ENCODE results near the gene KRT74. TPM values are rescaled to one million over a fixed set of nuclear protein-coding genes. Genes with fewer than 3 reads are reported as not detected.

Gene KRT74
- total RNA-seq, 1 experiment from 2014 or later: not detected

GRCh38 chr12:52524898-52525591 is 48.6 kb downstream of the KRT74 start:
- Mint-ChIP-seq H3K27ac (no peak overlapping the region), H3K4me3 (no peak overlapping the region), H3K4me1 (peaks cover 7% of the 10 kb centered on the region), H3K27me3 (ENCODE audit: low read depth) (no peaks in the 10 kb centered on the region), H3K36me3 (no peaks in the 10 kb centered on the region), H3K9me3 (no peaks in the 10 kb centered on the region)
- DNase-seq (ENCODE audit: low spot score) (no peak), ATAC-seq (no peak)
- no peak for TF ChIP-seq GTF2I (CRISPR knock-in tag; conservative IDR thresholded peaks at IDR 0.05)
- no peak for TF ChIP-seq EMX1 (CRISPR knock-in tag; IDR thresholded peaks at IDR 0.05)
- no peak for TF ChIP-seq ESRRA (CRISPR knock-in tag; IDR thresholded peaks at IDR 0.05; ENCODE audit: borderline replicate concordance)
- no peak for TF ChIP-seq TP53 (CRISPR knock-in tag; IDR thresholded peaks at IDR 0.05)
- TF ChIP-seq MXD4 (CRISPR knock-in tag; IDR thresholded peaks at IDR 0.05; ENCODE audit: borderline replicate concordance): no peak
- no peak for TF ChIP-seq ERG (CRISPR knock-in tag; IDR thresholded peaks at IDR 0.05)
- no peak for TF ChIP-seq FOXK1 (CRISPR knock-in tag; IDR thresholded peaks at IDR 0.05)
- TF ChIP-seq AR (CRISPR knock-in tag; IDR thresholded peaks at IDR 0.05): no peak
- no peak for TF ChIP-seq ATF2 (CRISPR knock-in tag; IDR thresholded peaks at IDR 0.05; ENCODE audit: borderline replicate concordance, low read depth)
- TF ChIP-seq KAT7 (CRISPR knock-in tag; IDR thresholded peaks at IDR 0.05; ENCODE audit: borderline replicate concordance): no peak
- no peak for TF ChIP-seq CTCF (IDR thresholded peaks at IDR 0.05)
- no peak for TF ChIP-seq NR2C2 (CRISPR knock-in tag; IDR thresholded peaks at IDR 0.05)
- ChIA-PET CTCF (no interaction called here), POLR2A (no interaction called here)

- Mint-ChIP-seq H3K4me3 (no peak overlapping the region), H3K27ac (no peak overlapping the region), H3K4me1 (peaks cover 7% of the 10 kb centered on the region), H3K27me3 (ENCODE audit: low read depth) (no peaks in the 10 kb centered on the region), H3K9me3 (no peaks in the 10 kb centered on the region), H3K36me3 (no peaks in the 10 kb centered on the region)
- ChIA-PET POLR2A (no interaction called here), CTCF (no interaction called here)
- no peak for ATAC-seq
- no peak for DNase-seq (ENCODE audit: low spot score)
- TF ChIP-seq ARID4B (CRISPR knock-in tag; IDR thresholded peaks at IDR 0.05; ENCODE audit: borderline replicate concordance) (no peak), USF2 (CRISPR knock-in tag; IDR thresholded peaks at IDR 0.05) (no peak), MAX (CRISPR knock-in tag; IDR thresholded peaks at IDR 0.05) (no peak), IRF1 (CRISPR knock-in tag; IDR thresholded peaks at IDR 0.05) (no peak), MXD4 (CRISPR knock-in tag; IDR thresholded peaks at IDR 0.05; ENCODE audit: borderline replicate concordance) (no peak)
Measured at GRCh38 chr12:52524241-52524897, 49.3 kb downstream of the KRT74 start.
